Right cardiac atrium (tissue), 5 donors: Measurements from ENCODE around the gene BTF3L4. TPM values are rescaled to one million over a fixed set of nuclear protein-coding genes. Genes with fewer than 3 reads are reported as not detected.
"Not testable (repeated sequence)": the region's sequence is repeated elsewhere in the genome, so short reads cannot be mapped to it uniquely, and the experiment has no call there.

Experiments used
- ATAC-seq, 2 donors: fragments of 200-7000 bp; cut with Tn5 transposase; one replicate each; pipeline versions ENCODE4 v1.8.0 to v1.9.1; 2020; ENCODE audit warnings: moderate library complexity in 2 of 2, mild to moderate bottlenecking in 1 of 2
- DNase-seq, 3 donors: peaks; one replicate each; pipeline ENCODE4 v3.0.0-alpha.2; 2020
- H3K27ac ChIP-seq: one replicate; pipeline ENCODE4 v1.5.1; 2013; ENCODE audit warnings: mild to moderate bottlenecking, low read length, control low read depth, moderate library complexity
- H3K27me3 ChIP-seq: one replicate; pipeline ENCODE4 v1.6.1; 2013; ENCODE audit not compliant: control insufficient read depth, insufficient read depth
- H3K4me1 ChIP-seq: one replicate; pipeline ENCODE4 v1.6.1; 2013; ENCODE audit warnings: low read length; ENCODE audit not compliant: control insufficient read depth, insufficient read depth
- H3K4me3 ChIP-seq: one replicate; pipeline ENCODE4 v1.5.1; 2013; ENCODE audit warnings: low read length, control low read depth
- H3K9me3 ChIP-seq: one replicate; pipeline ENCODE4 v1.6.1; 2013; ENCODE audit warnings: low read length; ENCODE audit not compliant: control insufficient read depth
- WGBS: extraction: QIAGEN DNeasy Blood & Tissue Kit; methylation state at CpG from one replicate; pipeline ENCODE4 v1.1.7; 2013; 5-methylcytosine and 5-hydroxymethylcytosine counted together
- intact Hi-C, 4 donors: fragments of 100-400 bp; cut with DNase I; formaldehyde crosslinking; loops; one replicate each; pipeline versions ENCODE4 v1.11.0 to v1.14.0; 2022 to 2023
- long read RNA-seq, 4 donors: library from polyadenylated mRNA; unstranded; transcript quantifications; one replicate each; pipeline ENCODE4 v2.0.0, GENCODE V29; 2020 to 2021
- polyA plus RNA-seq: library from polyadenylated mRNA; stranded (reverse); fragments of 200-250 nt; gene quantifications from one replicate; pipeline ENCODE4 v1.2.3, GENCODE V29; 2013
- total RNA-seq, 4 donors: library from RNA; stranded (reverse); fragmentation: NEBNext Ultra II Directional; extraction: Animal tissue kit (Norgen Biotek cat#: 25700); gene quantifications; one replicate each; pipeline ENCODE4 v1.2.1, GENCODE V29; 2021
- donor health status: healthy with polysubstance abuse.
- donor health status: DM: no; HTN: yes; CAD: no.
- donor health status: DM: no; HTN: no; CAD: no.
- donor health status: DM: no; HTN: yes; CAD: no; lungs with severe emphysema.
- donor health status: DM: yes; HTN: yes; CAD: no.

BTF3L4 gene
- total RNA-seq (10 to 100 TPM; 28.5 to 35.8 (median 34.3) TPM), polyA plus RNA-seq (31.2 TPM)
- long read RNA-seq, donor 1, full-length matches to known transcripts = 50 of 52 reads
- long read RNA-seq, donor 1, partial matches to known transcripts = 1 of 52 reads
- long read RNA-seq, donor 1, other reads (novel, unspliced or antisense) = 1 of 52 reads
- long read RNA-seq, donor 2, full-length matches to known transcripts = 23 of 24 reads
- long read RNA-seq, donor 2, partial matches to known transcripts = 1 of 24 reads
- long read RNA-seq, donor 2, other reads (novel, unspliced or antisense) = 0 of 24 reads
- long read RNA-seq, donor 3, full-length matches to known transcripts = 130 of 141 reads
- long read RNA-seq, donor 3, partial matches to known transcripts = 4 of 141 reads
- long read RNA-seq, donor 3, other reads (novel, unspliced or antisense) = 7 of 141 reads
- long read RNA-seq, donor 4, full-length matches to known transcripts = 27 of 27 reads
- long read RNA-seq, donor 4, partial matches to known transcripts = 0 of 27 reads
- long read RNA-seq, donor 4, other reads (novel, unspliced or antisense) = 0 of 27 reads

DNA sequence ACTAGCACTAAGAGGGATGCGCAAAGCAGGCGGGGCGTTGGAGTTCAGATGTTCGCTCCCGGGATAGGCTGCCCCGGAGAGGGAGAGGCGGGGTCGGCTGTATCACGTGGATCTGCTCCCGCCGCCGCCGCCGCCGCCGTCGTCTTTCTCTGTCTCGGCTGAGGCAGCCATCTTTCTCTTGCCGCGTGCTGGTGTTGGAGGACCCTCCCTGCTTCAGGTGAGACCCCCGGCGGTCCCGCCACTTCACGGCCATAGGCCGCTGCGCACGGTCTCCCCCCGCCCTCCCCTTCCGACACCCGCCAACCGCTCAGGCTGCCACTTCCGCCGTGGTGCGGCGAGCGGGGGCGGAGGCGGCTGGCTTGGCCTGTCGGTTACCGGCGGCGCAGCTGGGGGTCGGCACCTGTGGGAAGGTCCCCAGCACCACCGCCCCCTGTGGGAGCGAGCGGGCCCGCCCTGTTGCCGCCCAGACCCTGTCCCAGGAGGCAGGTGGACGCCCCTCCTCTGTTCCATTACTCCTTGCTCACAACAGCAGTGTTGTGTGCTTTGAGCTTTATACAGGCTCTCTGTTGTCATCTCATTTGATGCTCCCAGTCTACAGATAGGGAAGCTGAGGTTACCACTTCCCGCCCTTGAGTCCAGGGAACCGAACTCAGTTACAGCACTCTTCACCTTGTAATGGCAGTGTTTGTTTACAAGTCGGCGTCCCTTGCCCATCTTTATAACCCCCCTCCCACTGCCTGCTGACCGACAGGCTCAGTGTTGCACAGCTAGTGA is at the start of gene BTF3L4:
TSS of gene BTF3L4 (plus strand) at position 133 of the 774 bp plus-strand sequence. CDS start 3,553 bp downstream, outside the sequence.
- Histone ChIP-seq H3K4me1 (peaks cover 5% of the 10 kb centered on the region), H3K27me3 (no peaks in the 10 kb centered on the region), H3K27ac (peak within 1 kb of the TSS; percentile 85), H3K9me3 (no peaks in the 10 kb centered on the region), H3K4me3 (peak within 1 kb of the TSS; percentile 51)
- DNase-seq = peak; percentile 95 to 98 (median 97)
- ATAC-seq = peak; percentile 97 to 99
- intact Hi-C loops = no loop called here
- WGBS = under 1% methylated on average over 54 of the region's 54 CpGs

DNA sequence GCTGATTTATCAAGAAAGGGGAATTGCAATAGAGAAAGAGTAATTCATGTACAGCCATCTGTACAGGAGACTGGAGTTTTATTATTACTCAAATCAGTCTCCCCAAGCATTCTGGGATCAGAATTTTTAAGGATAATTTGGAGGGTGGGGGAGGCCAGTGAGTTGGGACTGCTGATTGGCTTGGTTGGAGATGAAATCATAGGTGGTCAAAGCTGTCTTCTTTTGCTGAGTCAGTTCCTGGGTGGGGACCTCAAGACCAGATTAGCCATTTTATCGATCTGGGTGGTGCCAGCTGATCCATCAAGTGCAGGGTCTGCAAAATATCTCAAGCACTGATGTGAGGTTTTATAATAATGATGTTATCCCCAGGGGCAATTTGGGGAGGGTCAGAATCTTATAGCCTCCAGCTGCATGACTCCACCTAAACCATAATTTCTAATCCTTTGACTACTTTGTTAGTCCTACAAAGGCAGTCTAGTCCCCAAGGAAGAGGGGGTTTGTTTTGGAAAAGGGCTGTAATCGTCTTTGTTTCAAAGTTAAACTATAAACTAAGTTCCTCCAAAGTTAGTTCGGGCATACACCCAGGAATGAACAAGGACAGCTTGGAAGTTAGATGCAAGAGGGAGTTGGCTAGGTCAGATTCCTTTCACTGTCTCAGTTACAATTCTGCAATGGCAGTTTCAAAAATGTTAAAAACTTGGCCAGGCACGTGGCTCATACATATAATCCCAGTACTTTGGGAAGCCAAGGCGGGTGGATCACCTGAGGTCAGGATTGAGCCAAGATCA is 48.7 kb upstream of the BTF3L4 start:
- Histone ChIP-seq H3K27ac (no peak overlapping the region), H3K4me3 (no peak overlapping the region), H3K27me3 (no peaks in the 10 kb centered on the region), H3K4me1 (no peaks in the 10 kb centered on the region), H3K9me3 (no peaks in the 10 kb centered on the region)
- DNase-seq = no peak
- WGBS = 53% methylated on average over 5 of the region's 5 CpGs
- intact Hi-C loops = no loop called here
- no peak for ATAC-seq

DNA sequence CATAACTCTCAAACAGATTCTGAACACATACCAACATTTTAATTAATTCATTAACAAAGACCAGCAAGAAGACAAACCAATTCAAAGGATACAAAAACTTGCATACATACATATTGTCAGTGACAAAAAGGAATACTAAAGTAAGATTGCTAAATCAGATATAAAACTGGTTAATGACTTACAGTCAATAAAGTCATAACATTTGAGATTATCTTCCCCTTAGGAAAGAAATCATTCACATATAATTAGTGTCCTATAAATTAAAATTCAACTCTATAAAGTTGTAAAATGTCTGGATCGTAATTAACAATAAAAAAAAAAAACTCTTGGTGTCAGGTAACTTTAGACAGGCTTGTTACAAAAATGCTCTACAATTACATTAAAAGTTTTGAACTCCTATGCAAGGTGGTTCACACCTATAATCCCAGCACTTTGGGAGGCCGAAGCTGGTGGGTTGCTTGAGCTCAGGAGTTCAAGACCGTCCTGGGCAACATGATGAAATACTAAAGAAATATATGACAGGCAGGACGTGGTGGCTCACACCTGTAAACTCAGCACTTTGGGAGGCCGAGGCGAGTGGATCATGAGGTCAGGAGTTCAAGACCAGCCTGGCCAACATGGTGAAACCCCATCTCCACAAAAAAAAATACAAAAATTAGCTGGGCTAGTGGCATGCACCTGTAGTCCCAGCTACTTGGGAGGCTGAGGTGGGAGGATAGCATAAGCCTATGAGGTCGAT is 47.9 kb upstream of the BTF3L4 start:
- H3K27me3 ChIP-seq = no peaks in the 10 kb centered on the region
- ATAC-seq (no peak), DNase-seq (no peak)
- intact Hi-C loops = no loop called here
- no peak overlapping the region for H3K27ac ChIP-seq
- H3K9me3 ChIP-seq = no peaks in the 10 kb centered on the region
- no peaks in the 10 kb centered on the region for H3K4me1 ChIP-seq
- no peak overlapping the region for H3K4me3 ChIP-seq
- 84% methylated on average over 7 of the region's 7 CpGs for WGBS

DNA sequence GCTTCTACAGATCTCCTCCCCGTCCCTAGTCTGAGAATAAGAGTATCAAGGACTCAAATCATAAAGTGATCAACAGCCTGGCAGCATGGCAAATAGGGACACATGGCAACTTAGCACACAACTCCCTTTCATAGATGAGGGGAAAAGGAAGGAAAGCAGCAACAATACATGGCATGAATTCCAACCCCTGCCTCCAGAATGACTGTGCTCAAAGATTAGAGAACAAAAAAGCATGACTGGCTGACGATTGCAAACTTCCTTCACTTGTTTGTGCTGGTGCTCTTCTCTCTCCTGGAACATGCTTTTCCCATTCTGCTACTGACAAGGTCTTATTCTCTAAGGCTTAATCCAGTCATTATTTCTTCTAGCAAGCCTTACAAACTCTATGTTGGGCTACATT is 34.0 kb upstream of the BTF3L4 start:
- Histone ChIP-seq H3K27me3 (no peaks in the 10 kb centered on the region), H3K9me3 (no peaks in the 10 kb centered on the region), H3K4me3 (no peak overlapping the region), H3K27ac (no peak overlapping the region), H3K4me1 (no peaks in the 10 kb centered on the region)
- intact Hi-C loops = no loop called here
- ATAC-seq (no peak), DNase-seq (no peak)
- WGBS = 68% methylated on average over 2 of the region's 2 CpGs

DNA sequence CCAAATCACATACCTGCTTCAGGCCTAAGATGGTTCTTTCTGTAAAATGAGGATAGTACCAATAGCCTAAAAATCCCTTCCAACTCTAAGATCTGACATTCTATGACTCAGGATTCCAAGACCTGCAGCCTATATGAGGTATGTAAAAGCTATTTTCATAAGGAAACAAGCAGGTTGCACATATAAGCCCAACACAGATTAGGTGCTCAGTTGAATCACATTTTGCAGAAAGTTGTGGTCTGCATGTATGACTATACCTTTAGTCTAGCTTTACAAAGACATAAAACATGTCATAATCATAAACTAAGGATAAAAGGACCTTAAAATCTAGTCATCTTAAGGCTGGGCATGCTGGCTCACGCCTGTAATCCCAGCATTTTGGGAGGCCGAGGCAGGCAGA is 29.8 kb upstream of the BTF3L4 start:
- Histone ChIP-seq H3K4me1 (no peaks in the 10 kb centered on the region), H3K9me3 (no peaks in the 10 kb centered on the region), H3K27me3 (no peaks in the 10 kb centered on the region), H3K4me3 (no peak overlapping the region), H3K27ac (no peak overlapping the region)
- over 99% methylated on average over 2 of the region's 2 CpGs for WGBS
- intact Hi-C loops = no loop called here
- DNase-seq (no peak), ATAC-seq (no peak)

DNA sequence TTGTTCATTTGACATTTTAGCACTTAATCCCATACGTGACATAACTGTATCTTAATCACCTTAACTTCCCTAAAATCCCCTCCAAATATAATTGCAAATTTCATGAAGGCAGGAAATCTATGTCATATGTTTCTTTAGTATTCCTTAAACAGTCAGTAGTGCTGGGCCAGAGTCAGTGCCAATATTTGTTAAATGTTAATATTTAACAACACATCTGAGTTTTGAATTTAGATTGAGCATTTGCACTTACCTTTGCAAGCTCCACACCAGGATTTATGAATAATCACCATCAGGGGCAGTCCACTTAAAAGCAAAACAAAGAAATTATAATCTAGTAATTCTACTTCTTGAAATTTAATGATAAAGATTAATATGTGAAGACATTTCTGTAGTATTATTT is 27.8 kb upstream of the BTF3L4 start:
- no peak for ATAC-seq
- intact Hi-C loops = no loop called here

DNA sequence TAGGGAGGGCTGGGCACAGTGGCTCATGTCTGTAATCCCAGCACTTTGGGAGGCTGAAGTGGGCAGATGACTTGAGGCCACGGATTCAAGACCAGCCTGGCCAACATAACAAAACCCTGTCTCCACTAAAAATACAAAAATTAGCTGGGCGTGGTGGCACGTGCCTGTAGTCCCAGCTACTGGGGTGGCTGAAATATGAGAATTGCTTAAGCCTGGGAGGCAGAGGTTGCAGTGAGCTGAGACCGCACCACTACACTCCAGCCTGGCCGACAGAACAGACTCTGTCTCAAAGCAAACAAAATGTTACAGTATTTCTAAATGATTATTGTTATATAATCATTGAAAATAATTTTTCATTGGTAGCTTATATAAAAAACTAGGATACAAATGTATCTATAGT is 27.3 kb upstream of the BTF3L4 start:
- H3K9me3 ChIP-seq, H3K27ac ChIP-seq, ATAC-seq, H3K4me3 ChIP-seq, DNase-seq, H3K4me1 ChIP-seq, H3K27me3 ChIP-seq, intact Hi-C loops: not testable (repeated sequence)
- 89% methylated on average over 5 of the region's 5 CpGs for WGBS

More for the DNA sequence above, 27.8 kb upstream of the BTF3L4 start:
- Histone ChIP-seq H3K27ac (no peak overlapping the region), H3K4me3 (no peak overlapping the region), H3K27me3 (no peaks in the 10 kb centered on the region), H3K9me3 (no peaks in the 10 kb centered on the region), H3K4me1 (peaks cover 5% of the 10 kb centered on the region)
- no peak for DNase-seq
- 87% methylated on average over 1 of the region's 1 CpG for WGBS

DNA sequence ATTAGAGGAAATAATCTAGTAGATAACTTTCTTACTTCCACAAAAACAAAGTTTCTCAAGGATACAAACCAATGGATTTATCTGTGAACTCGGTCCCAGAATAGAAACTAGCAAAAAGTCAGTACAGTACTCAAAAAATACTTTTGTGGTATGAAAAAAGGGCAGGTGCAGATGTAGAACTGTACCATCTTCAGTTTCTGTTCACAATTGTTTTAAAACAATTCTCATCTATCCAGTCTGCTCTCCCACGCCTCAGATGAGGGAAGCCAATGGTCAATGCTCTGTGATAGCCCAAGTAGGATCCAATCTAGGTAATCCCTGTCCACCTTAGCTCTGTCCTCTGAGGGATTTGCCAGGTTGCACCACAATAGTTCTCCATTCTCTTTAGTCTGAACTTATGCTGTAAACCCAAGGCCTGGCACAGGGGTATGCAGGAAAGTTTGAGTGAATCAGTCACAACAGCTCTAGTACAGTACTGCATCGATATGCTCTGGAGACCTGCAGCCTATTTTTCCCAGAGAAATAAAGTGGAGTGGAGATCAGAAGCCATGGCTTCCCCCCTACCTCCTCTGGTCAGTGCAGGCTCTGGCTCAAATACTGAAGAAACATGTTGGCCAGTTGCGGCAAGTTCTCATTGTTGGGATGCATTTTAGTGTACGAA is 23.8 kb upstream of the BTF3L4 start:
- H3K4me3 ChIP-seq = peak overlapping the region; percentile 55
- no peaks in the 10 kb centered on the region for H3K27me3 ChIP-seq
- H3K4me1 ChIP-seq = peaks cover 5% of the 10 kb centered on the region
- no peaks in the 10 kb centered on the region for H3K9me3 ChIP-seq
- 63% methylated on average over 5 of the region's 5 CpGs for WGBS
- intact Hi-C loops = no loop called here
- H3K27ac ChIP-seq = no peak overlapping the region
- DNase-seq (no peak), ATAC-seq (no peak)

DNA sequence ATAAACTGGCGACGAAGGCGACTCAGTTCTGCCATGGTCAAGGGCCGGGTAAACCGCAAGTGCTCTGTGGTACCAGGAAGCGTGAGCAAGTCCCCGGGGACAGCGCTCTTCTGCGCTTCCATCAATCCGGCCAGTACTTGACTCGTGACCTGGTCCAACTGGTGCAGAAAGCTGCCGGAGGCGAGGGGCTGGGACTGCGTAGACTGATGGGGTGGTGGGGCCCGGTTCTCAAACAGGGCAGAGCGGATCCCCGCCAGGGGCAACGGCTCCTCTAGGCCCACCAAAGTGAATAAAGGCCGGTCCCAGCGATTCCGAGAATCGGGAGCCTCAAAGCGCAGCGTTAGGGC is 23.3 kb upstream of the BTF3L4 start:
- Histone ChIP-seq H3K4me1 (peaks cover 5% of the 10 kb centered on the region), H3K9me3 (no peaks in the 10 kb centered on the region), H3K4me3 (peak overlapping the region; percentile 55), H3K27ac (no peak overlapping the region), H3K27me3 (no peaks in the 10 kb centered on the region)
- 5% methylated on average over 24 of the region's 24 CpGs for WGBS
- intact Hi-C loops = no loop called here
- peak; percentile 64 to 68 for ATAC-seq
- DNase-seq = peak; percentile 50 to 74 (median 73)
